GM19455 (cell line): ENCODE data around the gene STRBP.

ENCODE experiments used
- ATAC-seq: cut with Tn5 transposase; IDR thresholded peaks from one replicate; pipeline ENCODE4 v1.9.1; 2021; ENCODE audit not compliant: unreplicated experiment

STRBP gene

DNA sequence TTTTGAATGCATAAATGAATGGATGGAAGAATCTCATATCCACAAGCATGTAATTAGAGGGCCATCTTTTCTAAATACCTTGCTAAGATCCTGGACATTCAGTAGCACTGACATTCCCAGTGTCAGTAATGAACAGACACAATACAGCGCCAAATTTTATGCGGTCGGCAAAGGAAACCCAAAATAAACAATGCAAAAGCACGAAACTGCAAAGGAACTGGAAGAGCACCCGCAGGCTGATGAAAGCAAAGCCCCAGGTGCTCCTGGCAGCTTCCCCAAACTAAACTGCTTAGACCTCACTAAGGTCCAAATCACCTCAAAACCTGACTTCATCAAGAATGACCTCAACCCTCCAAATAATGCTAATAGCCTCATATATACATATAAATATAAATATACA is 133.0 kb downstream of the STRBP start:
- no peak for ATAC-seq

DNA sequence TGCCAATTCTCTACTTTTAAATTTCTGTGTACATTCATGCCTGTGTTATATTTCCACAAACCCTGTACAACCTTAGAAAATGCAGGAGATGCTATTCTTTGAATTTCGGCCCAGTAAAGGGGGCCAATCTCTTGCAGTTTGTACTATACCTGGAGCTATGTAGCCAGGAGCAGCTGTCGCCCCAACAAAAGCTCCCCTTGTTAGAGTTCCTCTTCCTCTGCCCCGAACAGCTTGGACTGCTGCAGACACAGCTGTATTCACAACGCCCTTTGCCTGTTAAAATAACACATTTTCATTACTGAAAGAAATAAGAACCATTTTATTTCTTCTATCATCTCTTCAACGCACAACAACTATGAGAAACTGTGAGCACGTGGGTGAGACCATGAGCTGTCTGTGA is 135.7 kb downstream of the STRBP start:
- no peak for ATAC-seq

DNA sequence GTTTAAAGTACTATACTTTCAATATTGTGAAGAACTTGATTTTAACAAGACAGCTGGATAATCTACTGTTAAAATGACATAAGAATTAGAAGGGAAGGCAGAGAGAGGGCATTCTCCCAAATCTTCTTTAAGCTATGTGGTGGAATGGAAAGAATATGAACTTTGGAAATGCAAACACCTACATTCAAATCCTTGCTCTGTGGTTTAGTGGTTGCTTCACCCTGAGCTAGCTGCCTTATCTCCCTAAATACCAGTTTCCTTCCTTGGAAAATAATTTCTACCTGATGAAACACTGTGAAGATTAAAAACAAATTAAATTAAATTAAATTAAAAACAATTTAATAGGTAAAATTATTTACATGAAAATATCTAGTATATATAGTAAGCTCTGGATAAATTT is 136.4 kb downstream of the STRBP start:
- no peak for ATAC-seq

DNA sequence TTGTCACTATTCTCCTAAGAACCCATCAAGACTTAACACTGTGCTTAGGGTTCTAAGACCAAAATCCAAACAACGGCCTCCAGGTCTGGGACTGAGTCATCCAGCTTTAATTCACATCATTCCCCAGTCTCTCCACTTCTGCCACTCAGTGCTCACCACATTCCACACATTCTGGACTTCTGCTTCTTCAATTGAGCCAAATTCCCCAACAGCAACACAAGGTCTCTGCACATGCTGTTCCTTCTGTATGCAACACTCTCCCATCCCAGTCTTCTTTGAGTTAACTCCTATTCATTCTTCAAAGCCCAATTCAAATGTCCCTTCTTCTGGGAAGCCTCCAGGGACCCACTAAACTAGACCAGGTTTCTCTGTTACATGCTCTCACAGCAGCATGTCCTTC is 137.1 kb downstream of the STRBP start:
- ATAC-seq, result no peak

DNA sequence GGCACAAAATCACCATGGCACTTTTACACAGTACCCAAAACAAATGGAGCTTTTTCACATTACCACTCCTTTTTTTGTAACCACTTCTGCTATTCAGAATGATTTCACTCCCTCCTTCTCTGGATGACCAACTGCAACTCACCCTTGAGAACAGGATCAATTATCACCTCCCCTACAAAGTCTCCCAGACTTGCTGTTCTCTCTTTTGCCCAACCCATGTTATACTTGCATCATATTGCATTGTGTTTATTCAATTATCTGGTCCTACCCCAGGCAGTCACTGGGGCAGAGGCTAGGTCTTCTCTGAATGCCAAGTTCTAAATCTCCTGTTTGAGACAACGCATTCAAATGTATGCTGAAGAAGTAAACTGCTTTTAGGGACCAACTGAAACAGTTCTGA is 139.0 kb downstream of the STRBP start:
- no peak for ATAC-seq

DNA sequence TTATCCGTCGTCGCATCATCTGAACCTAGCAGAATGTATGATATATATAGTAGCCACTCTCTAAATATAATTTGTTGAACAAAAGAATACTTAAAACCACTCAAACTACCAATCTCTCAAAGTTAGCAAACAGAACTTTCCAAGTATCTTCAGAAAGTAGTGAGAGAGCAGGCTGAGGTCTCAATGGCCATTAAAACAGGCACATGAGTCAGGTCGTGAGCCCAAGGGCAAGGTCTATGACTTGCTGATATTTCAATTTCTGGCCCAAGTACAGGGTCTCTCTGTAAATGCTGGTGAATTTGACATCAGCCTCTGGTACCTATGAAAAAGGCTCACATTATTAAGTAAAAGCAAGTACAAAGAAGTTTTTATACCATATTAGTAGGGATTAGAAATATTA is 139.8 kb downstream of the STRBP start:
- no peak for ATAC-seq

DNA sequence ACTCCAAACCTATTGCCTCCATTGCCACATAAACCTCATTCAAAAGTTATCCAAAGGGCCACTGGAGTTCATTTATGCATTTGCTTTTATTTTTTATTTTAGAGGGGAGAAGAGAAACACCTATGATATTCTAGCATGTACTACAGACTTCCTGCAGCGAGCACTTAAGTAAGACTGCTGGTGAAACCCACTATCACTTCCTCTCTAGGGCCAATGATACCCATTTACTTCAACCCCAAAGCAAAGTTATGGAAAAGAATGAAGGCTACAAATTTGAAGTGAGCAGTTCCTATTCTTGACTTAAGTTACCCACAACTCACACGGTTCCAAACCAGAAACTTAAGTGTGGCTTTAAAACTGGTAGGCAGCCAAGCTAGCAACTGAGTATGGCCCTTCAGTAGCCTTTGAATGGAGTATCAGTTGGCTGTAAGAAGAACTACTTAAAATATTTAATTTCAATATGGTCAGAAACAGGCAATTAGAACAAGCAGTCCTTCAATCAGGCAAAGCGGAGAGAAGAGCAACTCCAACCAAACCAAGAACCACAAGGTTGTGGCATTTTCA is 140.8 kb downstream of the STRBP start:
- no peak for ATAC-seq

DNA sequence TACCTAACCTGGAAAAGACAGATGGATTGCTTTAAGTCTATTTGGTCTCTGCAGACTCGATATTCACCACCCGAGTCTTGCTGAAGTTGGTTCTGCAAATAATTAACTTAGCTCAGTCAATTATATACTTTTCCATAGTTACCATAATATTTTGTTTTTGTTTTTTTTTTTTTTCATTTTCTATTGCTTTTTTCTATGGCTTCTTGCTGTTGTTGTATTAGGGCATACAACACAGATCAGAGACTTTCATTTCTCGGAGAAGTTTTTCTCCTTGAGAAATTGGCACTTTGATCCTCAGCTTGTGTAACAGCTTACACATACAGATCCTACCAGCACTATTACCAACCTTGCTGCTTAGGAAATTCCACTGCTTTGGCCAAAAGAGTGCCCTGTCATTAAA is 146.9 kb downstream of the STRBP start:
- ATAC-seq, result no peak

DNA sequence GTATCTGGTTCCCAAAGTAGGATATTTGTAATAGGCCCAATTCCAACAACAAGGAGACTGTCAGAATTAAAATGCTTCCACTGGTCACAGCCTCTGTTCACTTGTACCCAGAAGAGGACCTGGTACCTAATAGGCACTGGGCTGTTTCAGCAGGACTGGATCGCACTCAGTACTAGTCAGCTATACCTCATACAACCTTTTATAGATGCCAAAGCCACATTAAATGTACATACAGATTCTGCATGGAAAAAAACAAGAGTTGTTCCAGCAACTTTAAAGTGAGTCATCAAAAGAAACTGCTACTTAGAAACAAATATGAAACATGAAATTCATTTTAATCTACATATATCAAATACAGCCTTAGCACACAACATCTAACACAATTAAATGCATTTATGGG is 147.4 kb downstream of the STRBP start:
- no peak for ATAC-seq

DNA sequence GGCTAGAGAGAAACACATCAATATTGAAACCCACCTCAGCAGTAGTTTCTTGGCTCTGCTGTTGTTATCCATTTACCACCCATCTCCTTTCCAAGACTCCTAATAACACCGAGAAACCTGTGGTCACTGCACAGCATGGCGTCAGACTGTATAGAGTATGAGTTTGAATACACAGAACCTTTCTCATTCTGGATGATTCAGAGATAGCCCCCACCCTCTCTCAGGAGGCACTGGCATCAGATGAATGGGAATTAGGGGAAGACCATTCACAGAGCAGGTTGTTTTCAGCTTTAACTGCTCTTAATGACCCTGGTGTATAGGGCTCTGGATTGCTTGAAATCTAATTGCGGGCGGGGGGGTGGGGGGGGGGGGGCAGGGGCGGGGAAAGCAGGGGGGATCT is 148.3 kb downstream of the STRBP start:
- no peak for ATAC-seq

DNA sequence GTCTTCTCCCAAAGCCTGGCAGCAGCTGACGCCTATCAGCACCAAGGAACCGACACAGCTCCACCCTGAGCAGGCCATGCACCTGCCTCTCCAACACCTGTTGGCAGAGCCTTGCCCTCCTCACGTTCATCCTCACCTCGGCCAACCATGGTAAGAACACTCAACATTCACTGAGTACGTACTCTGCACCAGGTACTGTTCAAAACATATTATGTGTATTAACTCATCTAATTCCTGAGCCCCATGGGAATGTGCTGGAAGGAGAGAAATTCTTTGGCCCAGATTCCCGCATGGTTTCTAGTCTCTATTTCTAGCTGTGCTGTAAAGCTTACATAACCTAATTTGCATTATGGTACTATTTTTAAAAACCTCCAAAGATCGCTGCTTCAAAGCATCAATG is 148.8 kb downstream of the STRBP start:
- ATAC-seq, result no peak

DNA sequence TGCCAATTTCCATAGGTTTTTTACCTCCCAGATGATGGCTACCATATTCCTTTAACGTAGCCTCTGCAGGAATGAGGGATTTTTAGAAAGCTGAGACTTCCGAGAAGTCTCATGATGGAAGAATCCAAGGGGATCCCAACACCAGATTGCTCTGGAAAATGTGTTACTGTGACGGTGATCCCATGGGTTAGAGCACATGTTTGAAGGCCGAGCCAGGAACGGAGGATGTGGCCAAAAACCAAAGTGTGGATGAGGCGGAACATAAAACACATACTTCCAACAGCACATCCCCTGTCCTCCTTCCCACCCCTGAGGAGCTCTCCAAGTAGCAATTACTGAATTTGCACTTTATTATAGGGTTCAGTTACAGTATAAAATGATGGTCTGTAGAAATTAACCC is 152.3 kb downstream of the STRBP start:
- no peak for ATAC-seq

DNA sequence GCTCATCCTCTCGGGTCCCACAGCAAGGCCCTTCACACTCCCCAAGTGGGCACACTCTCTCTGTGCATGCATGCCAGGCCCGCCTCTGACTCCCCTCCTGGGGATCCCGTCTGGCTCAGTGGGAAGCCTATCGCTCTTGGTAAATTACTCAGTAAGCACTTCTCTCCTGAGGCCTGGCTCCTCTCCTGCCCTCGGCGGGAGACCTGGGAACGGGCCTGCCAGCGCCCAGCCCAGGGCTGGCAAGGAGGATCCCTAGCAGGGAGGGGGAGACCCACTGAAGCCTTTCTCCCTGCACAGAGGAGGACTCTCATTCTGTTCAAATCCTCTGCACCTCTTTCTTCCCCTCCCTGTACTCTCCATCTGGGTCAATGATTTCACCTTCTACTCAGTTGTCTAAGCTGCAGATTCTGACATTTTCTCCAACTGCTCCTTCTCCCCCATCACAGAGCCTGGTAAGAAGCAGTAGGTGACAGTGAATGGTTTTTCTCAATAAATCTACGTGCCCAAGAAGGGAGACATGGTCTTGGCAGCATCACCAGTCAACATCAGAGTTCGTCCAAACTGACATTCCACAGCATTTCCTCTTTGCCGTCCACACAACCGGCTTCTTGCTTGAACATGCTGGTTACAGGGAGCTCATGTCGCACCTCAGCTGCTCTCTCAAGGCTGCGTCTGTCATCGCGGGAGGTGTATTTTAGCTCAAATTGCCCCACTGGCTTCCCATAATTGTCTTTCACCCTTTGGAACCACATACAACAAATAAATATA is 153.1 kb downstream of the STRBP start:
- no peak for ATAC-seq

DNA sequence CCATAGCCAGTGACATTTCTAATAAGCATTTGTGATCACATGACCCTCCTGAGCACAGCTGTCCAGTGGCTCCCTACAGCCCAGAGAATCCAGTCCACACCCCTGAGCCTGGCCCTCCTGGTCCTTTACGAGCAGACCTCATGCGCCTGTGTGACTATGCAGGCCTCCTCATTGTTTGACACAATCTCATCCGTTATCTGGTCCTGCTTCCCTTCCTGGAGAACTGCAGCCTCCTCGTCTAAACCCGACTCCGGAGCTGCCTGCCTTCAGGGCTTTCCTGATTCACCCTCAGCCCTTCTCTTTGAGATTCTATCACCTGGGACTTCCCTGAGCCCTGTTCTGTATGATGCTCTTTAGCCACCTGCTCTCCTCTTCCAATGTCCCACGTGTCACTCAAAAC is 155.2 kb downstream of the STRBP start:
- no peak for ATAC-seq

DNA sequence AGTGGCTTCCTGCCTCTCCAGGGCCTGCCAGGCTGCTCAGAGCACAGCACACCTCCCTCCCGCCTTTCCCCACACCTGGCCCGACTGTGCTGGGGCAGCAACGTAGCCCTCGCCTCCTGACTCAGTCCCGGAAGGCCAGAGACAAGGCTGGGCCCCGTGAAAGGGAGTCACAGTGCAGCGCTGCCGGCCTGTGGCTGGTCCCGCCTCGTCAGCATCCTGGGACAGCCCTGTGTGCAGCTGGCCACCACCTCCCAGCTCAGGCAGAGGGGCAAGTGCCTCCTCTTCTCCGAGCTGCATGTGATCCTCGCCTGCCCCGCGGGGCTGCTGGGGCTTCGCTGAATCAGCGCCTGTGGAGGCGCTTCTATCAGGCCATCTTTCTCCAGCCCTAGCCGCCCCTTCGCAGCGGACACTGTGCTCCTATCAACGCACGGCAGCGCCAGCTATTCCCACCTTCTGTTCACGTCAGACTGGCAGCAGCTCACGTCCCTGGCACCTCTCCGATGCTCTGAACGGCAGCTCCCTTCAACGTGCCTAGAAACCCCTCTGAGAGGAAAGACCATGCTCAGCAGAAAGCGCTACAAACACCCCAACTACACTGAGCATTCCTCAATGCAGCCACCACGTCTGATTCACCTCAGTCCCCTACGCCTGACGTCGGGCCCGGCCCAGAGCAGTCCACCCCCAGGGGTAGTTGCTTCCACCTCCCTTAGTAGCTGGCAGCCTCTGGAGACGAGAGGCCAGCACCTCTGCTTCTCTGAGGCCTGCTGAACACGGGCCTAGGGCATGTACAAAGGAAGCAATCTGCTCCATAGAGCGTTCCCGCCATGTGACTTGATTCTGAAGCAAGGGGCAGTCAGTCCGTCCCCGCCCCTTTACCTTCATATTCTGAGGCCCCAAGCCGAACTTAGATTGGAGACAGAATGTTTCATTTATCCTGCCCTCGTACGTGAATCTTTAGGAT is 156.1 kb downstream of the STRBP start:
- ATAC-seq, result no peak

DNA sequence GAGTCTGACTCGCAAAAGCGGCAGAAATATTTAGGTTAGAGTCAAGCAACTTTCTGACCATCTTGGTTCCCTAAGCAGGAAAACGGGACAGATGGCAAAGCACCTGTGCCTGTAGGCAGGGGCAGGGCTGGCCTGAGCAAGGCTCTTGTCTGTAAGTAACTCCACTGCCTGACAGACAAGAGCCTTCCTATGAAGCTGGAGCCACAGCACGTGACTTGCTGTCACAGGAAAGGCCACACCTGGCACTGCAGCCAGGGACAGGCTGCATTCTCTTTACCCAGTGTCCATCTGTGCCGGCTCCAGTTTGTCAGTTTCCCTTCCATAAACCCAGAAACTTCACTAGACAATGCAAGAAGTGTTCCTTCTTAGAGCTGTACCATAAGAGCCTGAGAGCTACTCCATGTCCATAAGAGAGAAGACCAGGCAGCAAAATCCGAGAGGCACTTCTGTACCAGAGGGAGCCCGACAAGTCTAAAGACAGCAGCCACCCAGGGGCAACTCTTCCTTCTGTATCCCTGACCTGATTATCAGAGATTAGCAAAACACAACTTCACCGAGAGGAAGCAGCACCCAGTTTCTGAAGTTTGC is 156.9 kb downstream of the STRBP start:
- no peak for ATAC-seq

DNA sequence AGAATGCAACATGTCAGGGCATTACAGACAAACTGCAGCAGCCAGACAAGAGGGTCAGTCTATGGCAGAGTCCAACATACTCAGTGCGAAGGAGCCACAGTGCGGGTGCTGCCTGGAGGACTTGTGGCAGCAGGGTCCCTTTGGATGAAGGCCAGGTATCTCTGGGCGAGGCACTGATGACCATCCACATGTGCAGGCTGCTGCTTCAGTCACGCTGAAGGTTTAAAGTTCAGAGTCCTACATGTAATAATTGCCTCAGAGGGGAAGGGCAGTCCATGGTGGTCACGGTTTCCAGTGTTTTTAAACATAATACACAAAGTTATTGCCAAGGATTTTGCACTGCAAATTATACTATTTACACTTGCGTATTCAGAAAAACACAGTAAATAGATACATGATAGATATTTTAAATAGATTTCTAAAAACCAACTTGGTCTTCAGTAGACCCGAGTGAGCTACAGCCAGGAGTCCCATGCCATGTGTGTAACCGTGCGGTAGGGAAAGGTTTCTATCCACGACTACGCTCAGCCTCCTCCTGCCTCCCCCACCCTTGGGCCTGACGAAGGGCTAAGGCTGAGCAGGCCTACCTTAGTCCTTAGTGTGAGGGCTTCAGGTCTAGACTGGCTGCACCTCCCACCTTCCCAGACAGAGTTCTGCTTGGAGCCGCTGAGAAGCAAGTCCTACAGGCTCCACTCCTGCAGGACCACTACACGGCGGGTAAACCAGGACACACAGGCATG is 158.7 kb downstream of the STRBP start:
- no peak for ATAC-seq

DNA sequence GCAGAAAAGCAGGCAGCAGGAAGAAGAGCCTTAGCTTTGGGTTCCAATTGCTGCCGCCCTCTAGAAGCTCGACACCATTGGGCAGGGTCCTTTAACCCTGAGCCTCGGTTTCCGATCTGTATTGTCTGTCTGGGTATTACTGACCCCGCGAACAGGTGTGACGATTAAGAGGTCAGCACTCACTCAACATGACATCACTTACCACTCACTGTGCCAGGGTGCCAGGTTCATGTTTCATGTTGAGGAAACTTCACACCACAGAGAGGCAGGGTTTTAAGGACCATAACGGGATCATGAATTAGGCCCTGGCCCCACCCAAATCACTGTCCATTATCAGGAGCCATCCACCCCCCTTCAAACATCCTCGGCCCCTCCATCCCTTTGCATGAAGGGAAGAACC is 159.4 kb downstream of the STRBP start:
- no peak for ATAC-seq

DNA sequence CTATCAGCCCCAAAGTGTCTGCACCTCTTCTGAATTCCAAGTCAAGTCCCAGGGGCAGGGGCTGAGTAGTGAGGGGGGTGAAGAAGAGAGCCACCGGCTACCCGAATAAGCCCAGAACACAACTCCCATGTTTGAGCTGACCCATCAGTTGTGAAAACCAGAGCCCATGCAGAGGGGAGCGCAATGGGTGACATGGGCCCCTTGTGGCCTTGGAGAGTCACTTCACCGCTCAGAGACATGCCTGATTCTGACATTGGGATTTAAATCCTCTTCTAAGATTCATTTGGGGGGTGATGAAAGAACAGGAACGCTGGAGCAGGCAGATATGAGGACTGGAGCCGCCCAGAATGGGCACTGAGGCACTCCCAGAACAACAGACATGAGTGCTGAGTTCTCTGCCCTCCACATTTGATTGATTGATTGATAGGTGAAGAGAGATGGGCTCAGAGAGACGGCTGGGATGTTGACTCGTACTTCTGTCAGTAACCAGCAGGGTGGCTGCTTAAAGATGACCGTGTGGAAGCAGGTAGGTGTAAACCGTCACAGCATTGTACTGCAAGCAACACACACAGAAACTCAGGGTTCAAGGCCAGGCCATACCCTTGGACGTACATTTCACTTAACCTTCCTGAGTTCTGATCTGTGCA is 160.6 kb downstream of the STRBP start:
- ATAC-seq, result no peak

DNA sequence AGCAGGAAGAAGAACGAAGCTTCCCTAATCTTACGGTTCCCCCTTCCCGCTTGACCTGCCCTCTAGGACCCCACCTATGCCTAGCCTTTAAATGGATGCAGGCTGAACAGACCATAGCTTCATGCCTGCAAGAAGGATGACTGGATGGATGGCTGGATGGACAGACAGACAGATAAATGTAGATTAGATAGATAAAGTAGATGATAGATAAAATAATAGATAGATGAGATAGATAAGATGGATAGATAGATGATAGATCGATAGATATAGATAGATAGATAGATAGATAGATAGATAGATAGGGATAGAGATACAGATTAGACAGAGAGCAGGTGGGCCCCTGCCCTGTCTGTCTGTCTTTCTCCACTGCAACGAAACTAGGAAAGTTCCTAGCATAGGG is 162.9 kb downstream of the STRBP start:
- ATAC-seq, result no peak
